Measurements from ENCODE around the gene FAM184A. TPM values are rescaled to one million over a fixed set of nuclear protein-coding genes. Genes with fewer than 3 reads are reported as not detected.

Gene FAM184A
- total RNA-seq, 1 donor from 2014 or later, result 7.5 TPM

GRCh38 chr6:118982575-118982911 is 95.9 kb downstream of the FAM184A start:
- TF ChIP-seq CTCF (conservative IDR thresholded peaks at IDR 0.05), result no peak
- H3K4me1 Mint-ChIP-seq (ENCODE audit: unreplicated experiment), result no peaks in the 10 kb centered on the region
- no peaks in the 10 kb centered on the region for H3K9me3 Mint-ChIP-seq
- H3K36me3 Mint-ChIP-seq, result no peaks in the 10 kb centered on the region
- DNase-seq (ENCODE audit: extremely low spot score, unreplicated experiment), result no peak
- no peaks in the 10 kb centered on the region for H3K27me3 Mint-ChIP-seq
- H3K4me3 Mint-ChIP-seq, result no peak overlapping the region
- no peak overlapping the region for H3K27ac Mint-ChIP-seq

GRCh38 chr6:118981884-118982574 is 96.4 kb downstream of the FAM184A start:
- no peaks in the 10 kb centered on the region for H3K4me1 Mint-ChIP-seq (ENCODE audit: unreplicated experiment)
- no peak for DNase-seq (ENCODE audit: extremely low spot score, unreplicated experiment)
- no peak overlapping the region for H3K4me3 Mint-ChIP-seq
- H3K9me3 Mint-ChIP-seq, result no peaks in the 10 kb centered on the region
- no peak overlapping the region for H3K27ac Mint-ChIP-seq
- H3K27me3 Mint-ChIP-seq, result no peaks in the 10 kb centered on the region
- no peak for TF ChIP-seq CTCF (conservative IDR thresholded peaks at IDR 0.05)
- H3K36me3 Mint-ChIP-seq, result no peaks in the 10 kb centered on the region

- no peak for DNase-seq (ENCODE audit: extremely low spot score, unreplicated experiment)
- H3K36me3 Mint-ChIP-seq, result peaks cover 4% of the 10 kb centered on the region
- H3K27me3 Mint-ChIP-seq, result no peaks in the 10 kb centered on the region
- H3K9me3 Mint-ChIP-seq, result no peaks in the 10 kb centered on the region
- H3K4me3 Mint-ChIP-seq, result no peak overlapping the region
- TF ChIP-seq CTCF (conservative IDR thresholded peaks at IDR 0.05), result no peak
- no peak overlapping the region for H3K27ac Mint-ChIP-seq
- no peaks in the 10 kb centered on the region for H3K4me1 Mint-ChIP-seq (ENCODE audit: unreplicated experiment)
These were observed 98.4 kb downstream of the FAM184A start for GRCh38 chr6:118980063-118980462.

- Mint-ChIP-seq H3K9me3 (no peaks in the 10 kb centered on the region), H3K27me3 (no peaks in the 10 kb centered on the region), H3K4me1 (ENCODE audit: unreplicated experiment) (no peaks in the 10 kb centered on the region), H3K36me3 (peaks cover 4% of the 10 kb centered on the region), H3K27ac (no peak overlapping the region), H3K4me3 (no peak overlapping the region)
- no peak for TF ChIP-seq CTCF (conservative IDR thresholded peaks at IDR 0.05)
- no peak for DNase-seq (ENCODE audit: extremely low spot score, unreplicated experiment)
These were observed 103.7 kb downstream of the FAM184A start for GRCh38 chr6:118974790-118975189.

GRCh38 chr6:118971682-118972081 is 106.8 kb downstream of the FAM184A start:
- Mint-ChIP-seq H3K4me3 (no peak overlapping the region), H3K27ac (no peak overlapping the region), H3K27me3 (no peaks in the 10 kb centered on the region), H3K9me3 (no peaks in the 10 kb centered on the region), H3K4me1 (ENCODE audit: unreplicated experiment) (no peaks in the 10 kb centered on the region), H3K36me3 (peaks cover 1% of the 10 kb centered on the region)
- no peak for DNase-seq (ENCODE audit: extremely low spot score, unreplicated experiment)
- TF ChIP-seq CTCF (conservative IDR thresholded peaks at IDR 0.05), result no peak

GRCh38 chr6:118970866-118971265 is 107.6 kb downstream of the FAM184A start:
- Mint-ChIP-seq H3K9me3 (no peaks in the 10 kb centered on the region), H3K36me3 (no peaks in the 10 kb centered on the region), H3K4me1 (ENCODE audit: unreplicated experiment) (no peaks in the 10 kb centered on the region), H3K4me3 (no peak overlapping the region), H3K27ac (no peak overlapping the region), H3K27me3 (no peaks in the 10 kb centered on the region)
- no peak for DNase-seq (ENCODE audit: extremely low spot score, unreplicated experiment)
- TF ChIP-seq CTCF (conservative IDR thresholded peaks at IDR 0.05), result no peak

Data from type B pancreatic cell (in vitro differentiated cells).